K562 (cell line): ENCODE results near the gene MAP1LC3A. TPM values are rescaled to one million over a fixed set of nuclear protein-coding genes. Genes with fewer than 3 reads are reported as not detected.

Experiments
- BCOR ChIP-seq: fragments of 450-650 bp; IDR thresholded peaks from 2 replicates; pipeline ENCODE4 v1.6.1; 2016
- CXXC5 ChIP-seq: fragments of 250-450 bp; sonication (Bioruptor Pico); IDR thresholded peaks from 2 replicates; pipeline ENCODE4 v1.8.0; 2022; ENCODE audit warnings: inconsistent platforms, mild to moderate bottlenecking, moderate library complexity
- FOXK2 ChIP-seq, 2 experiments: fragments of 450-650 bp; IDR thresholded peaks in 1 of 2; conservative IDR thresholded peaks in 1 of 2; 2 replicates each; pipeline ENCODE4 v1.6.1; 2016; ENCODE audit warnings: low read depth in 2 of 2, mild to moderate bottlenecking in 1 of 2
- LCOR ChIP-seq: sonication (generic); formaldehyde crosslinking; IDR thresholded peaks from 2 replicates; pipeline ENCODE4 v1.8.0; 2022; ENCODE audit warnings: mild to moderate bottlenecking, missing genetic modification reagents
- SOX6 ChIP-seq: fragments of 450-650 bp; IDR thresholded peaks from 2 replicates; pipeline ENCODE4 v1.6.1; 2014; ENCODE audit warnings: mild to moderate bottlenecking
- SPI1 ChIP-seq: IDR thresholded peaks from 2 replicates; pipeline ENCODE4 v1.6.1; 2011; ENCODE audit warnings: low read depth, low read length, control low read depth, borderline replicate concordance
- polyA plus RNA-seq, 8 experiments: library from polyadenylated mRNA; depleted of rRNA in 4 of 8; stranded (reverse) in 5 of 8; unstranded in 3 of 8; fragments of >200 nt; fragmentation: Nextera tagmentation in 2 of 8; fragmentation: Illumina TruSeq in 1 of 8; extraction: Ambion mirVana in 2 of 8; extraction: Trizol in 1 of 8; gene quantifications; 2 replicates each; pipeline versions ENCODE4 v1.2.1 to v1.2.3, GENCODE V29; 2011 to 2014; ENCODE audit warnings: inconsistent platforms in 1 of 8, missing spikeins in 1 of 8
- total RNA-seq, 7 experiments: library from RNA; depleted of rRNA in 6 of 7; stranded (reverse); fragments of >200 nt in 6 of 7; fragmentation: Illumina TruSeq in 2 of 7; extraction: Trizol in 2 of 7; gene quantifications; 2 replicates each; pipeline versions ENCODE4 v1.2.1 to v1.2.3, GENCODE V29; 2011 to 2021; ENCODE audit warnings: low replicate concordance in 1 of 7
- TF ChIP-seq, protein P1 (sequence below), 2 experiments: fragments of 450-650 bp; conservative IDR thresholded peaks; 2 replicates each; pipeline ENCODE4 v1.6.1; 2017; ENCODE audit warnings: mild to moderate bottlenecking in 2 of 2, moderate library complexity in 2 of 2
- TF ChIP-seq, protein P2 (sequence below): sonication (generic); formaldehyde crosslinking; IDR thresholded peaks from 2 replicates; pipeline ENCODE4 v1.8.0; 2023; ENCODE audit warnings: mild to moderate bottlenecking, missing genetic modification reagents

MAP1LC3A gene
- total and polyA plus RNA-seq, 9 of the 15 experiments (the other 6 are each of a cell fraction or from before 2014, with no cell fraction given), result 0.27 to 0.38 TPM; not detected in 7

DNA sequence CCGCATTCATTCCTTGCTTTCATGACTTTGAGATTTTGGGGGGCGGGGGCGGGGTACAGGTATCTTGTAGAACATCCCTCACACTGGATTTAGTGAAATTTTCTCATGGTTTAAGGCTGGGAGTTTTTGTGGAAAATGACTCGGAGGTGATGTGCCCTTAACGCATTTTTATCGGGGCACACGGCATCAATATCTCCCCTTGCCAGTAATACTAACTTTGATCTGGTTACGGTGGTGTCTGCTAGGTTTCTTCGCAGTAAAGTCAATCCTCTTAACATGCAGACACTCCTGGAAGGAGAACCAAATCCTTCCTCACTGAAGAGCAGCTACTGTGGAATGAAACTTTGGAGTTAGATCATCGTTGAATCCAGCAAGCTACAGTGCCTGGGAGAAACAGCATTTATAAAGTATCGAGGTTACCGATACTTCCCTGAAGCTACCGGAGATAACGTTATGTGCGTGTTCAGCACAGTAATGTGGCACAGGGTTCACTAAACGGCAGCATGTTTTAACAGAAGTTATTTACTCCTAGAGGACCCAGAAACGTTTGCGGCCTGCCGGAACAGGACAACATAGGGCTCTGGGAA lies 43.5 kb upstream of the MAP1LC3A start (continued):
- 0 out of 2 replicates have a peak, but pooled peaks have one; percentile 9 for TF ChIP-seq BCOR
- peak; percentile 37; the same call in 1 of the 2 replicates for TF ChIP-seq CXXC5 (CRISPR knock-in tag)
- TF ChIP-seq LCOR (CRISPR knock-in tag), result peak; percentile 11; the same call in 1 of the 2 replicates
- TF ChIP-seq FOXK2 (conservative IDR thresholded peaks at IDR 0.05 in 1 of 2, IDR thresholded peaks at IDR 0.05 in 1 of 2; ENCODE audit: low read depth in 2 of 2), result no peak
- TF ChIP-seq SOX6, result 0 out of 2 replicates have a peak, but pooled peaks have one; percentile 26
- TF ChIP-seq, protein P1, sequence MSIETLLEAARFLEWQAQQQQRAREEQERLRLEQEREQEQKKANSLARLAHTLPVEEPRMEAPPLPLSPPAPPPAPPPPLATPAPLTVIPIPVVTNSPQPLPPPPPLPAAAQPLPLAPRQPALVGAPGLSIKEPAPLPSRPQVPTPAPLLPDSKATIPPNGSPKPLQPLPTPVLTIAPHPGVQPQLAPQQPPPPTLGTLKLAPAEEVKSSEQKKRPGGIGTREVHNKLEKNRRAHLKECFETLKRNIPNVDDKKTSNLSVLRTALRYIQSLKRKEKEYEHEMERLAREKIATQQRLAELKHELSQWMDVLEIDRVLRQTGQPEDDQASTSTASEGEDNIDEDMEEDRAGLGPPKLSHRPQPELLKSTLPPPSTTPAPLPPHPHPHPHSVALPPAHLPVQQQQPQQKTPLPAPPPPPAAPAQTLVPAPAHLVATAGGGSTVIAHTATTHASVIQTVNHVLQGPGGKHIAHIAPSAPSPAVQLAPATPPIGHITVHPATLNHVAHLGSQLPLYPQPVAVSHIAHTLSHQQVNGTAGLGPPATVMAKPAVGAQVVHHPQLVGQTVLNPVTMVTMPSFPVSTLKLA (conservative IDR thresholded peaks at IDR 0.05), result 0 out of 4 replicates have a peak, but pooled peaks of 1 of the 2 experiments have one; percentile 28
- peak; percentile 20; the same call in 1 of the 2 replicates for TF ChIP-seq SPI1
- TF ChIP-seq, protein P2, sequence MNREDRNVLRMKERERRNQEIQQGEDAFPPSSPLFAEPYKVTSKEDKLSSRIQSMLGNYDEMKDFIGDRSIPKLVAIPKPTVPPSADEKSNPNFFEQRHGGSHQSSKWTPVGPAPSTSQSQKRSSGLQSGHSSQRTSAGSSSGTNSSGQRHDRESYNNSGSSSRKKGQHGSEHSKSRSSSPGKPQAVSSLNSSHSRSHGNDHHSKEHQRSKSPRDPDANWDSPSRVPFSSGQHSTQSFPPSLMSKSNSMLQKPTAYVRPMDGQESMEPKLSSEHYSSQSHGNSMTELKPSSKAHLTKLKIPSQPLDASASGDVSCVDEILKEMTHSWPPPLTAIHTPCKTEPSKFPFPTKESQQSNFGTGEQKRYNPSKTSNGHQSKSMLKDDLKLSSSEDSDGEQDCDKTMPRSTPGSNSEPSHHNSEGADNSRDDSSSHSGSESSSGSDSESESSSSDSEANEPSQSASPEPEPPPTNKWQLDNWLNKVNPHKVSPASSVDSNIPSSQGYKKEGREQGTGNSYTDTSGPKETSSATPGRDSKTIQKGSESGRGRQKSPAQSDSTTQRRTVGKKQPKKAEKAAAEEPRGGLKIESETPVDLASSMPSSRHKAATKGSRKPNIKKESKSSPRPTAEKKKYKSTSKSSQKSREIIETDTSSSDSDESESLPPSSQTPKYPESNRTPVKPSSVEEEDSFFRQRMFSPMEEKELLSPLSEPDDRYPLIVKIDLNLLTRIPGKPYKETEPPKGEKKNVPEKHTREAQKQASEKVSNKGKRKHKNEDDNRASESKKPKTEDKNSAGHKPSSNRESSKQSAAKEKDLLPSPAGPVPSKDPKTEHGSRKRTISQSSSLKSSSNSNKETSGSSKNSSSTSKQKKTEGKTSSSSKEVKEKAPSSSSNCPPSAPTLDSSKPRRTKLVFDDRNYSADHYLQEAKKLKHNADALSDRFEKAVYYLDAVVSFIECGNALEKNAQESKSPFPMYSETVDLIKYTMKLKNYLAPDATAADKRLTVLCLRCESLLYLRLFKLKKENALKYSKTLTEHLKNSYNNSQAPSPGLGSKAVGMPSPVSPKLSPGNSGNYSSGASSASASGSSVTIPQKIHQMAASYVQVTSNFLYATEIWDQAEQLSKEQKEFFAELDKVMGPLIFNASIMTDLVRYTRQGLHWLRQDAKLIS (CRISPR knock-in tag), result no peak
